Stimulated activated memory B cell treated with anti-CD40 and anti-IgM and Interleukin-4, amounts not matched to agents 10 μg/mL and 1 μg/mL and 100 μg/mL, for 72 hours (primary cell): Measurements from ENCODE around the gene SLC8A2.

Source experiments
- ATAC-seq: fragments of 150-1000 bp; cut with Tn5 transposase; 2 replicates; pipeline ENCODE4 v1.10.0; 2021
- H3K27ac Mint-ChIP-seq: one replicate; pipeline ENCODE4 v1.8.0; 2022; ENCODE audit warnings: mild to moderate bottlenecking, mixed read lengths
- H3K27me3 Mint-ChIP-seq: one replicate; pipeline ENCODE4 v1.8.0; 2022; ENCODE audit warnings: mixed read lengths
- H3K36me3 Mint-ChIP-seq: one replicate; pipeline ENCODE4 v1.8.0; 2022; ENCODE audit warnings: mixed read lengths
- H3K4me1 Mint-ChIP-seq: one replicate; pipeline ENCODE4 v1.8.0; 2022; ENCODE audit warnings: mixed read lengths
- H3K4me3 Mint-ChIP-seq: one replicate; pipeline ENCODE4 v1.8.0; 2022; ENCODE audit warnings: mild to moderate bottlenecking, moderate library complexity, mixed read lengths
- H3K9me3 Mint-ChIP-seq: one replicate; pipeline ENCODE4 v1.8.0; 2022; ENCODE audit warnings: mixed read lengths

SLC8A2 gene

GRCh38 chr19:47464675-47465419 is 6.8 kb downstream of the SLC8A2 start:
- no peak overlapping the region for H3K27ac Mint-ChIP-seq
- no peak overlapping the region for H3K4me3 Mint-ChIP-seq
- H3K27me3 Mint-ChIP-seq, result peaks cover 56% of the 10 kb centered on the region
- H3K4me1 Mint-ChIP-seq, result peaks cover 9% of the 10 kb centered on the region
- ATAC-seq, result no peak
- H3K9me3 Mint-ChIP-seq, result no peaks in the 10 kb centered on the region
- H3K36me3 Mint-ChIP-seq, result no peaks in the 10 kb centered on the region

GRCh38 chr19:47461876-47462275 is 9.8 kb downstream of the SLC8A2 start:
- Mint-ChIP-seq H3K4me3 (no peak overlapping the region), H3K27ac (no peak overlapping the region), H3K36me3 (no peaks in the 10 kb centered on the region), H3K9me3 (no peaks in the 10 kb centered on the region), H3K27me3 (peaks cover 29% of the 10 kb centered on the region), H3K4me1 (no peaks in the 10 kb centered on the region)
- ATAC-seq, result peak; percentile 71

- Mint-ChIP-seq H3K4me1 (no peaks in the 10 kb centered on the region), H3K27me3 (peaks cover 29% of the 10 kb centered on the region), H3K9me3 (peaks cover 9% of the 10 kb centered on the region), H3K4me3 (no peak overlapping the region), H3K36me3 (no peaks in the 10 kb centered on the region), H3K27ac (no peak overlapping the region)
- no peak for ATAC-seq
Measured at GRCh38 chr19:47459477-47459876, 12.2 kb downstream of the SLC8A2 start.

- ATAC-seq, result no peak
- H3K27me3 Mint-ChIP-seq, result peaks cover 28% of the 10 kb centered on the region
- H3K36me3 Mint-ChIP-seq, result no peaks in the 10 kb centered on the region
- H3K9me3 Mint-ChIP-seq, result peaks cover 9% of the 10 kb centered on the region
- H3K4me1 Mint-ChIP-seq, result no peaks in the 10 kb centered on the region
- H3K4me3 Mint-ChIP-seq, result no peak overlapping the region
- no peak overlapping the region for H3K27ac Mint-ChIP-seq
Measured at GRCh38 chr19:47458672-47459071, 13.0 kb downstream of the SLC8A2 start.

GRCh38 chr19:47456721-47457474 is 14.8 kb downstream of the SLC8A2 start:
- Mint-ChIP-seq H3K9me3 (peaks cover 9% of the 10 kb centered on the region), H3K27me3 (peaks cover 28% of the 10 kb centered on the region), H3K36me3 (no peaks in the 10 kb centered on the region), H3K27ac (no peak overlapping the region), H3K4me1 (no peaks in the 10 kb centered on the region), H3K4me3 (no peak overlapping the region)
- no peak for ATAC-seq

GRCh38 chr19:47450478-47450877 is 21.2 kb downstream of the SLC8A2 start:
- H3K4me3 Mint-ChIP-seq, result no peak overlapping the region
- peaks cover 11% of the 10 kb centered on the region for H3K9me3 Mint-ChIP-seq
- H3K27me3 Mint-ChIP-seq, result peaks cover 66% of the 10 kb centered on the region

GRCh38 chr19:47448360-47448727 is 23.3 kb downstream of the SLC8A2 start:
- ATAC-seq, result no peak
- peaks cover 27% of the 10 kb centered on the region for H3K4me1 Mint-ChIP-seq

More at GRCh38 chr19:47450478-47450877, 21.2 kb downstream of the SLC8A2 start:
- Mint-ChIP-seq H3K36me3 (no peaks in the 10 kb centered on the region), H3K4me1 (peaks cover 16% of the 10 kb centered on the region), H3K27ac (no peak overlapping the region)
- no peak for ATAC-seq

GRCh38 chr19:47447470-47448359 is 24.0 kb downstream of the SLC8A2 start:
- no peak for ATAC-seq
- Mint-ChIP-seq H3K27ac (no peak overlapping the region), H3K9me3 (peaks cover 4% of the 10 kb centered on the region), H3K27me3 (peaks cover 79% of the 10 kb centered on the region), H3K36me3 (no peaks in the 10 kb centered on the region), H3K4me1 (peaks cover 27% of the 10 kb centered on the region), H3K4me3 (peak overlapping the region; percentile 22)

More at GRCh38 chr19:47448360-47448727, 23.3 kb downstream of the SLC8A2 start:
- Mint-ChIP-seq H3K27me3 (peaks cover 73% of the 10 kb centered on the region), H3K4me3 (no peak overlapping the region), H3K36me3 (no peaks in the 10 kb centered on the region), H3K27ac (no peak overlapping the region), H3K9me3 (peaks cover 4% of the 10 kb centered on the region)

GRCh38 chr19:47446534-47447469 is 24.9 kb downstream of the SLC8A2 start:
- H3K27ac Mint-ChIP-seq, result no peak overlapping the region
- H3K36me3 Mint-ChIP-seq, result no peaks in the 10 kb centered on the region
- peak overlapping the region; percentile 22 for H3K4me3 Mint-ChIP-seq
- peaks cover 27% of the 10 kb centered on the region for H3K4me1 Mint-ChIP-seq
- peaks cover 88% of the 10 kb centered on the region for H3K27me3 Mint-ChIP-seq
- H3K9me3 Mint-ChIP-seq, result peaks cover 4% of the 10 kb centered on the region
- no peak for ATAC-seq

GRCh38 chr19:47445937-47446402 is 25.7 kb downstream of the SLC8A2 start:
- Mint-ChIP-seq H3K27ac (no peak overlapping the region), H3K36me3 (no peaks in the 10 kb centered on the region), H3K9me3 (peaks cover 4% of the 10 kb centered on the region), H3K4me1 (peaks cover 27% of the 10 kb centered on the region), H3K27me3 (peaks cover 95% of the 10 kb centered on the region), H3K4me3 (peak overlapping the region; percentile 52)
- no peak for ATAC-seq

GRCh38 chr19:47445527-47445926 is 26.2 kb downstream of the SLC8A2 start:
- Mint-ChIP-seq H3K27ac (no peak overlapping the region), H3K4me3 (peak overlapping the region; percentile 52), H3K36me3 (no peaks in the 10 kb centered on the region)

GRCh38 chr19:47444388-47444821 is 27.3 kb downstream of the SLC8A2 start:
- no peak overlapping the region for H3K4me3 Mint-ChIP-seq
- H3K36me3 Mint-ChIP-seq, result no peaks in the 10 kb centered on the region
- H3K4me1 Mint-ChIP-seq, result peaks cover 27% of the 10 kb centered on the region
- ATAC-seq, result no peak
- peaks cover 97% of the 10 kb centered on the region for H3K27me3 Mint-ChIP-seq
- no peak overlapping the region for H3K27ac Mint-ChIP-seq
- H3K9me3 Mint-ChIP-seq, result peaks cover 4% of the 10 kb centered on the region

More at GRCh38 chr19:47445527-47445926, 26.2 kb downstream of the SLC8A2 start:
- Mint-ChIP-seq H3K4me1 (peaks cover 27% of the 10 kb centered on the region), H3K9me3 (peaks cover 4% of the 10 kb centered on the region), H3K27me3 (peaks cover 98% of the 10 kb centered on the region)
- ATAC-seq, result no peak

- no peak overlapping the region for H3K4me3 Mint-ChIP-seq
Measured at GRCh38 chr19:47443331-47443730, 28.4 kb downstream of the SLC8A2 start.

GRCh38 chr19:47438793-47439220 is 32.9 kb downstream of the SLC8A2 start:
- H3K27ac Mint-ChIP-seq, result no peak overlapping the region
- no peak overlapping the region for H3K4me3 Mint-ChIP-seq
- H3K27me3 Mint-ChIP-seq, result peaks cover 98% of the 10 kb centered on the region
- no peaks in the 10 kb centered on the region for H3K9me3 Mint-ChIP-seq
- H3K4me1 Mint-ChIP-seq, result peaks cover 27% of the 10 kb centered on the region
- no peak for ATAC-seq
- H3K36me3 Mint-ChIP-seq, result no peaks in the 10 kb centered on the region

More at GRCh38 chr19:47443331-47443730, 28.4 kb downstream of the SLC8A2 start:
- H3K27me3 Mint-ChIP-seq, result peaks cover 97% of the 10 kb centered on the region
- H3K4me1 Mint-ChIP-seq, result peaks cover 27% of the 10 kb centered on the region
- peaks cover 4% of the 10 kb centered on the region for H3K9me3 Mint-ChIP-seq
- H3K27ac Mint-ChIP-seq, result no peak overlapping the region
- no peaks in the 10 kb centered on the region for H3K36me3 Mint-ChIP-seq
- no peak for ATAC-seq
